Measurements from ENCODE around the gene COX7C. TPM values are rescaled to one million over a fixed set of nuclear protein-coding genes. Genes with fewer than 3 reads are reported as not detected.

The COX7C gene
- total and polyA plus RNA-seq, 4 donors: 328 to 1,034 (median 797) TPM

DNA sequence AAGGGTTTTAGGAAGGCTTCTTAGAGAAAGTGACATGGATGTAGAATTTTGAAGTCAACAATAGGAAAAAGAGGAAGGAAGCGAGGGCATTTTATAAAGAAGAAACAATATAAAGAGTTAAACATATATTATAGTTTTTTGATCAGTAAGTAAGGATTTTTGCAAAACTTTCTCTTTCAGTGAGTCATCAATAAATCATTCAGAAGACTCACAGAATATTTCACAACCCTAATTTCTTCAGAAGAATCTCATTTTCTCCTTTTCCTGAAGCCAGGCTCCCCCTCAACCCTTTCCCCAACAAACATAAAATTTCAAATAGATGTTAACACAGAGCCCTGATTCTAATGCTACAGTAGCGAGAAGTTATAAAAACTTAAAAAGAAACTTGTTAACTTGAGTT lies 4.3 kb upstream of the COX7C start:
- peaks cover 4% of the 10 kb centered on the region for H3K4me1 ChIP-seq (ENCODE audit: control insufficient read depth, insufficient read depth, low read length)
- no peaks in the 10 kb centered on the region for H3K9me3 ChIP-seq (ENCODE audit: control insufficient read depth, insufficient read depth, low read length)
- H3K36me3 ChIP-seq (ENCODE audit: control insufficient read depth, insufficient read depth, low read length): no peaks in the 10 kb centered on the region
- no peak overlapping the region for H3K4me3 ChIP-seq (ENCODE audit: low read depth, low read length)
- H3K27me3 ChIP-seq (ENCODE audit: control insufficient read depth, insufficient read depth, low read length): no peaks in the 10 kb centered on the region
- no peak overlapping the region for H3K27ac ChIP-seq (ENCODE audit: low read depth, low read length)
- DNase-seq (ENCODE audit: low read depth in 4 of 6, low spot score in 6 of 6): no peak
- no CpG with 5 or more reads among the region's 2 CpGs for WGBS (ENCODE audit: insufficient coverage)

DNA sequence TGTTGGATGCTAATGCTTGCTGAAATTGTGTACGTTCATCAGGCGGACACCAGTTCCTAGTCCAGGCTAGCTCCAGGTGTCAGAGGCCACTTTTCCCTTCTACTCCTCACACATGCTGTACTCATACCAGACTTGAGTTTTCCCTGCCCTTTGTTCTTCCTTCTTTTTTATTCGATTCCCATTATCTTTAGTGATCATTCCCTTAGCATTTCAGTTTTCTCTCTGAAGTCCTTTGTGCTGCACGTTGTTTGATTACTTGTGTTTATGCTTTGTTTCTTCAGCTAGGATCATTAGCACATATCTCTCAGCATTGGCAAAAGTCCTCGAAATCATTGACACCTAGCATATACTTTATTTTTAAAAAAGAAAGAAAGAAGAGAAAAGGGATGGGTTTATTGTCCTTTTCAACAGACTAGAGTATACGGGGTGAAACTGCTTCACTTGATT lies 409 bp upstream of the COX7C start:
- WGBS (ENCODE audit: insufficient coverage): 58% methylated on average over 2 of the region's 6 CpGs
- DNase-seq (ENCODE audit: low read depth in 4 of 6, low spot score in 6 of 6): no peak
- no peaks in the 10 kb centered on the region for H3K27me3 ChIP-seq (ENCODE audit: control insufficient read depth, insufficient read depth, low read length)
- H3K4me1 ChIP-seq (ENCODE audit: control insufficient read depth, insufficient read depth, low read length): peaks cover 9% of the 10 kb centered on the region
- no peak overlapping the region for H3K4me3 ChIP-seq (ENCODE audit: low read depth, low read length)
- H3K9me3 ChIP-seq (ENCODE audit: control insufficient read depth, insufficient read depth, low read length): no peaks in the 10 kb centered on the region
- no peak overlapping the region for H3K27ac ChIP-seq (ENCODE audit: low read depth, low read length)
- peaks cover 4% of the 10 kb centered on the region for H3K36me3 ChIP-seq (ENCODE audit: control insufficient read depth, insufficient read depth, low read length)

GRCh38 chr5:86623785-86624483 lies 6.2 kb downstream of the COX7C start:
- Histone ChIP-seq H3K27ac (ENCODE audit: low read depth, low read length) (no peak overlapping the region), H3K9me3 (ENCODE audit: control insufficient read depth, insufficient read depth, low read length) (no peaks in the 10 kb centered on the region), H3K27me3 (ENCODE audit: control insufficient read depth, insufficient read depth, low read length) (no peaks in the 10 kb centered on the region), H3K4me3 (ENCODE audit: low read depth, low read length) (no peak overlapping the region), H3K36me3 (ENCODE audit: control insufficient read depth, insufficient read depth, low read length) (peaks cover 4% of the 10 kb centered on the region), H3K4me1 (ENCODE audit: control insufficient read depth, insufficient read depth, low read length) (peaks cover under 1% of the 10 kb centered on the region)
- WGBS (ENCODE audit: insufficient coverage): 100% methylated on average over 1 of the region's 4 CpGs
- no peak for DNase-seq (ENCODE audit: low read depth in 4 of 6, low spot score in 6 of 6)

DNA sequence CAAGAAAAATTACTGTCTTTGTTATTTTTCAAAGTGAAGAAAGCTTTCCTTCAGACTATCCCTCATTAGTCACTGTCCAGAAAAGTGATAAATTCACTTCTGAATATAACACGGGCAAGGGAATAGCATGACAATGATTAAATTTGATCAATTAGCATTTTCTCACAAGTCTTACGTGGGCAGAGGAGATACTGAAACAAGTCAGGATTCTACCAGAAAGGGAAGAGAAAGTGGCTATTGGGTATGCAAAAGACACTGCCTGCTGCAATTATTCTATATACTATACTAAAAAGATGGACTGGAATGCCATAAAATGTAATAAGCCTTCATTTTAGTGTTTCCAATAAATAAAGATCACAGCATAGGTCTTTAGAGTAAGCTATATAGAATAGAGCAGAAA lies 7.4 kb downstream of the COX7C start:
- Histone ChIP-seq H3K4me1 (ENCODE audit: control insufficient read depth, insufficient read depth, low read length) (no peaks in the 10 kb centered on the region), H3K27me3 (ENCODE audit: control insufficient read depth, insufficient read depth, low read length) (no peaks in the 10 kb centered on the region), H3K9me3 (ENCODE audit: control insufficient read depth, insufficient read depth, low read length) (no peaks in the 10 kb centered on the region), H3K27ac (ENCODE audit: low read depth, low read length) (no peak overlapping the region), H3K36me3 (ENCODE audit: control insufficient read depth, insufficient read depth, low read length) (peaks cover 4% of the 10 kb centered on the region), H3K4me3 (ENCODE audit: low read depth, low read length) (no peak overlapping the region)
- WGBS (ENCODE audit: insufficient coverage): no CpG with 5 or more reads among the region's 2 CpGs
- no peak for DNase-seq (ENCODE audit: low read depth in 4 of 6, low spot score in 6 of 6)

DNA sequence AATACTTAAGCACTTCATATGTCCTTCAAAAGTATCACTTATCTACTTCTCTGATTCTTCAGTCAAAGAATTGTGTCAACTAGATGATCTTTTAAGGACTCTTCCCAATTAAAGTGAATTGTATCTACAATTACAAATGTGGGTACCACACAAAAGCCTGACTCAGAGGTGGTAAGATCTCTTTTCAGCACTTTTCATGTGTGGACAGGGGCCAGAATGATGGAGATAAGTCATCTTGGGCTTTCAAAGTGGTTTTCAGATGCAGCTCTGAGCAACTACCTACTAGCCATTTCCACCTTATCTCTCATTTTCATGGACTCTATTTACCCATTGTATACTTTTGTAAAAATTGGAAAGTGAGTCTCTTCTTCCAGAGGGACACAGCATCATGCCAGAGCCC lies 8.4 kb downstream of the COX7C start:
- H3K27me3 ChIP-seq (ENCODE audit: control insufficient read depth, insufficient read depth, low read length): no peaks in the 10 kb centered on the region
- H3K9me3 ChIP-seq (ENCODE audit: control insufficient read depth, insufficient read depth, low read length): no peaks in the 10 kb centered on the region
- no peak overlapping the region for H3K27ac ChIP-seq (ENCODE audit: low read depth, low read length)
- peaks cover 4% of the 10 kb centered on the region for H3K36me3 ChIP-seq (ENCODE audit: control insufficient read depth, insufficient read depth, low read length)
- no peak for DNase-seq (ENCODE audit: low read depth in 4 of 6, low spot score in 6 of 6)
- H3K4me1 ChIP-seq (ENCODE audit: control insufficient read depth, insufficient read depth, low read length): no peaks in the 10 kb centered on the region
- H3K4me3 ChIP-seq (ENCODE audit: low read depth, low read length): no peak overlapping the region

DNA sequence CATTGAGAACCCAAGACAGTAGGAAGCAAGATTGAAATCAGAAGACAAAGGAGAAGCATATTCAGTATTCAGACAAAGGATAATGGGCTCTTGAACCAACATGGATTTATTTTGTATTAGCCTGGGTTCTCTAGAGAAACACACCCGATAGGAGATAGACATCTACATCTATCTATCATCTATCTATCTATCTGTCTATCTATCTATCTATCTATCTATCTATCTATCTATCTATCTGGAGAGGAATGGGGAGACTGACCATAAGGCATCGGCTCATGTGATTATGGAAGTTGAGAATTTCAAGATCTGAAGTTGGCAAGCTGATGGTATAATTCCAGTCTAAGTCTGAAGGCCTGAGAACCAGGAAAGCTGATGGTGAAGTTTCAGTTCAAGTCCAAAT lies 13.4 kb downstream of the COX7C start:
- no peaks in the 10 kb centered on the region for H3K4me1 ChIP-seq (ENCODE audit: control insufficient read depth, insufficient read depth, low read length)
- no peaks in the 10 kb centered on the region for H3K27me3 ChIP-seq (ENCODE audit: control insufficient read depth, insufficient read depth, low read length)
- no peak overlapping the region for H3K27ac ChIP-seq (ENCODE audit: low read depth, low read length)
- DNase-seq (ENCODE audit: low read depth in 4 of 6, low spot score in 6 of 6): no peak
- WGBS (ENCODE audit: insufficient coverage): no CpG with 5 or more reads among the region's 2 CpGs
- H3K9me3 ChIP-seq (ENCODE audit: control insufficient read depth, insufficient read depth, low read length): no peaks in the 10 kb centered on the region
- no peaks in the 10 kb centered on the region for H3K36me3 ChIP-seq (ENCODE audit: control insufficient read depth, insufficient read depth, low read length)
- no peak overlapping the region for H3K4me3 ChIP-seq (ENCODE audit: low read depth, low read length)

DNA sequence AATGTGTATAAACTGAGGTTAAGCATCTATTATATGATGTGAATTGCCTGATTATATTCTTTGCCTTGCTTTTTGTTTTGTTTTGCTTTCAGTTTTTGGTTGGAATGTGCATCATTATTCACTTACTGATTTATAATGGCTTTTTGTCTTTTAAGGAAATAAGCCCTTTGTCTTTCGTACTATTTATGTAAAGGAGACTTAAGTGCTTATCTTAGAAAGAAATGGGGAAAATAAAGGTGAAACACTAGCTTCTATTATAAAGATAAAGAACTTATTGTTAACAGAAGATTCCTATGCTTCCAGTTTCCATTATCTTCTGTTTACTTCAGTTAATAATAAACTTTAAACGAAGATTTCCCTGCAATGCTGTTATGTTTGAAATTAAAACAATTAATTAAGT lies 23.3 kb downstream of the COX7C start:
- Histone ChIP-seq H3K4me3 (ENCODE audit: low read depth, low read length) (no peak overlapping the region), H3K27me3 (ENCODE audit: control insufficient read depth, insufficient read depth, low read length) (no peaks in the 10 kb centered on the region), H3K4me1 (ENCODE audit: control insufficient read depth, insufficient read depth, low read length) (no peaks in the 10 kb centered on the region), H3K36me3 (ENCODE audit: control insufficient read depth, insufficient read depth, low read length) (no peaks in the 10 kb centered on the region), H3K27ac (ENCODE audit: low read depth, low read length) (no peak overlapping the region), H3K9me3 (ENCODE audit: control insufficient read depth, insufficient read depth, low read length) (no peaks in the 10 kb centered on the region)
- no peak for DNase-seq (ENCODE audit: low read depth in 4 of 6, low spot score in 6 of 6)
- no CpG with 5 or more reads among the region's 2 CpGs for WGBS (ENCODE audit: insufficient coverage)

GRCh38 chr5:86644843-86645242 lies 27.1 kb downstream of the COX7C start:
- 96% methylated on average over 3 of the region's 3 CpGs for WGBS (ENCODE audit: insufficient coverage)
- H3K4me3 ChIP-seq (ENCODE audit: low read depth, low read length): no peak overlapping the region
- no peak overlapping the region for H3K27ac ChIP-seq (ENCODE audit: low read depth, low read length)
- no peaks in the 10 kb centered on the region for H3K4me1 ChIP-seq (ENCODE audit: control insufficient read depth, insufficient read depth, low read length)
- H3K36me3 ChIP-seq (ENCODE audit: control insufficient read depth, insufficient read depth, low read length): no peaks in the 10 kb centered on the region
- H3K9me3 ChIP-seq (ENCODE audit: control insufficient read depth, insufficient read depth, low read length): no peaks in the 10 kb centered on the region
- DNase-seq (ENCODE audit: low read depth in 4 of 6, low spot score in 6 of 6): no peak
- no peaks in the 10 kb centered on the region for H3K27me3 ChIP-seq (ENCODE audit: control insufficient read depth, insufficient read depth, low read length)

GRCh38 chr5:86645885-86646284 lies 28.1 kb downstream of the COX7C start:
- Histone ChIP-seq H3K27ac (ENCODE audit: low read depth, low read length) (no peak overlapping the region), H3K9me3 (ENCODE audit: control insufficient read depth, insufficient read depth, low read length) (no peaks in the 10 kb centered on the region), H3K4me3 (ENCODE audit: low read depth, low read length) (no peak overlapping the region), H3K4me1 (ENCODE audit: control insufficient read depth, insufficient read depth, low read length) (no peaks in the 10 kb centered on the region), H3K36me3 (ENCODE audit: control insufficient read depth, insufficient read depth, low read length) (no peaks in the 10 kb centered on the region), H3K27me3 (ENCODE audit: control insufficient read depth, insufficient read depth, low read length) (no peaks in the 10 kb centered on the region)
- no peak for DNase-seq (ENCODE audit: low read depth in 4 of 6, low spot score in 6 of 6)

DNA sequence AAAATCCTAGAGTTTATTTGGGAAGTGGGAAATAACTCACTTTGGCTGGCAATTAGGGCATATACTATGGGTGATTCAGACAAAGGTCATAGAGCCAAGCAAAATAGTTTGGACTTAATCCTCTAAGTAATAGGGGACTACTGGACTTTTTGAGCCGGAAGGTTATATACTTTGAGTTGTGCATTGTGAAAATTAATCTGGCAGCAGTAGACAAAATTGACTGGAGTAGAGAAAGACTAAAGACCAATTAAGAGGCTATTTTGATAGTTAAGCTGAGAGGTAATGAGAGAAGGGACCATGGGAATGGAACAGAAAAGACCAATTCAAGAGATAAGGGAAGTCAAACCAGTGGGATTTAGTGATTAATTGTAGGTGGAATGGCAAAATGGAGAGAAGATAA lies 28.9 kb downstream of the COX7C start:
- Histone ChIP-seq H3K9me3 (ENCODE audit: control insufficient read depth, insufficient read depth, low read length) (no peaks in the 10 kb centered on the region), H3K27ac (ENCODE audit: low read depth, low read length) (no peak overlapping the region), H3K36me3 (ENCODE audit: control insufficient read depth, insufficient read depth, low read length) (no peaks in the 10 kb centered on the region), H3K27me3 (ENCODE audit: control insufficient read depth, insufficient read depth, low read length) (no peaks in the 10 kb centered on the region), H3K4me3 (ENCODE audit: low read depth, low read length) (no peak overlapping the region), H3K4me1 (ENCODE audit: control insufficient read depth, insufficient read depth, low read length) (no peaks in the 10 kb centered on the region)
- 82% methylated on average over 1 of the region's 1 CpG for WGBS (ENCODE audit: insufficient coverage)
- no peak for DNase-seq (ENCODE audit: low read depth in 4 of 6, low spot score in 6 of 6)
